ENCODE data around the gene CEP128.

GRCh38 chr14:80956922-80957321, 15.4 kb upstream of the CEP128 start:
- no peak for TF ChIP-seq CTCF (IDR thresholded peaks at IDR 0.05)
- no peak for TF ChIP-seq POLR2AphosphoS5 (IDR thresholded peaks at IDR 0.05)

Measured in stomach (tissue), 4 donors.